NCI-H2081 (cell line): ENCODE data around the gene SLC66A3.

Experiments
- DNase-seq, 2 experiments: peaks; one replicate each; lab custom pipeline; 2025; lab: John Stamatoyannopoulos, UW

The SLC66A3 gene

DNA sequence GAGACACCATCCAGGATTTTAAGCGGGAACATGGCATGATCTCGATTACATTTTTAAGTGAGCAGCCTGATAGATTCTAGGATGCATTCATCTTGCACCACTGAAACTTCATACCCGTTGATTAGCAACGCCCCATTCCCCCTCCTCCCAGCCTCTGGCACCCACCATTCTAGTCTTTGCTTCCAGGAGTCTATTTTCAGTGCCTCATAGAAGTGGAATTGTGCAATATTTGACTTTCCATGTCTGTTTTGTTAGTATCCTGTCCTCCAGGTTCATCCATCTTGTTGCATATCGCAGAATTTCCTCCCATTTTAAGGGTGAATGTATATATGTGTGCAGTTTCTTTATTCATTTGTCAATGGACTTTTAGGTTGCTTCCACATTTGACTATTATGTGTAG lies 20.9 kb upstream of the SLC66A3 start:
- DNase-seq: no peak

DNA sequence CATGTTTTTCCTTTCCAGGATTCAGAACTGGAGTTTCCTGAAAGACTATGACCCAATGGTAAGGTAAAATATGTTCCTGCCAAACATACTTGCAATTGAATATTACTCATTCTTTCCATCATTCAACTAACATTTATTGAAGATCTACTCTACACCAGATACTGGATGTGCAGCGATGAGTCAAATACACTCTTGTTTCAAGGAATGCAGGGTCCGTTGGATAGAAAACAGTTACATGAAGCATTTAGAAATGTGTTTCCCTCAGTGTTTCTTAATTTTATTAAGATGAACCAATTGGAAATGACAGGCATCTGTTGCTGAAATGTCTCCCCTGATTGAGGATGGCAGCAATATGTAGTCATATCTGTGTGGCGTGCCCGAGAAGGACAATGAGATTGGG lies 14.8 kb upstream of the SLC66A3 start:
- no peak for DNase-seq

DNA sequence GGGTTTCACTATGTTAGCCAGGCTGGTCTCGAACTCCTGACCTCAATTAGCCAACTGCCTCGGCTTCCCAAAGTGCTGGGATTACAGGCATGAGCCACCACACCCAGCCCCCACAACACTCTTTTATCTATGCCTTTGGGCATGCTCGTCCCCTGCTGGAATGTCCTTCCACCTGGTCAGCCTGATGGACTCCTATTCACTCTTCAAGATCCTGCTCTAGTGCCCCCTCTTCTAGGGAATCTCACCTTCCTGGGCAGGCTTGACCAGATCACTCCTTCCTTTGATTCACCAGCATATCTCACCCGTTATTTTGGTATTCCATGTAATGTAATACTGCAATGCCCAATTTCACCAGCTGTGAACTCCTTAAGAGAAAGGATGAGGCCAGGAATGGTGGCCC lies 13.9 kb upstream of the SLC66A3 start:
- no peak for DNase-seq

DNA sequence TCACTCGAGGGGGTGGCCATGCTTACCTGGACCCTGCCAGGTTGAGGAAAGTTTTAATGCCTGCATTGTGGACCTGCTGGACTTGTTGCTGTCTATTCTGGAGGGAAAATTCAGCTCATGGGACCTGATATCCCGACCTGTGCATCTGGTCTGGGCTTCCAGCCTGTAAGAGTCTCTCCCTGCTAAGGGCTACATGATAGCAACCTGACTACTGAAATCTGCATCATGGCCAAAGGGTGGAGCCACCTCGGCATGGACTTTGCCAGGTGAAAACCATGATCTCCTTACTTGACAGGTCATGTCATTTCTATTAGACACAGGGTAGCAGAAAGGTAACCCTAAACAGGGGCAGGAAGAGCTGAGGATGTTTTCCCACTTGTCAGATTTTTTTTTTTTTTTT lies 12.9 kb upstream of the SLC66A3 start:
- no peak for DNase-seq

DNA sequence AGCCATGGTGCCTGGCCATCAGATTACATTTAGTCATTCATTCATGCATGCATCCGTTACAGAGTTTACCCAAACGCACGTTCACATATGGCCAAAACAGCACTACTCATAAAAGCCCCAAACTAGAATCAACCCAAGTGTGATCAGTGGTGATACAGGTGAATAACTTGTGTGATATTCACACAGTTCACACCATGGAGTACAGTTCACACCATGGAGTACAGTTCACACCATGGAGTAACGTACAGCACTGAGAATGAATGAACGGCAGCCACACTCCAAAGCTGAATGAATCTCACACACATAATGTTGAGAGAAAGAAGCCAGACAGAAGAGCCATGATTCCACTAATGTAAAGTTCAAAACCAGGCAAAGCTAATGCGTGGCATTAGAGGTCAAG lies 12.3 kb upstream of the SLC66A3 start:
- no peak for DNase-seq

DNA sequence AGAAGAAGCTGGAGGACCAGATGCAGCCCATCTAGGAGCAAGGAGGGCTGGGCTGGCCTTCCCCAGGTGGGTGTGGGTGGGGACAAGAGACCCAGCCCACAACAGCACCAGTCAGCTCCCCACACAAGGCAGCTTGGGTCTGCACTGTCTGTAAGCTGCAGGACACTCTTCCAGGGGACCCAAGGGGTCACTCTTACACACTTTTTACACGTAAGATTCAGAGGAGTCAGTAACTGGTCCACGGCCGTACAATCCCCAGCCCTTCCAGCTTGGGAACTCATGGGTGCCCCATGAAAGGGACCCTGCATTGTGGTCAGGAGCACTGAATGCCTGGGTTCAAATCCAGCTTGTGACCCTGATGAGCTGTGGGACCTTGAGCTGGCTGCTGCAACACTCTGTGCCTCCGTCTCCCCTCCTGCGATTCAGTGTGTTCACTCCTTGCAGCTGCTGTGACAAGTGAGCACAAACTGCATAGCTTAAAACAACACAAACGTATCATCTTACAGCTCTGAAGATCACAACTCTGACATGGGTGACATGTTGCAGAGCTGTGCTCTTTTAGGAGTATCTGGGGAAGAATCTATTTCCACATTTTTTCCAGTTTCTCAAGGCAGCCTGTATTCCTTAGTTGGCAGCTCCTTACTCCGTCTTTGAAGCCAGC lies 11.1 kb upstream of the SLC66A3 start:
- DNase-seq: no peak

DNA sequence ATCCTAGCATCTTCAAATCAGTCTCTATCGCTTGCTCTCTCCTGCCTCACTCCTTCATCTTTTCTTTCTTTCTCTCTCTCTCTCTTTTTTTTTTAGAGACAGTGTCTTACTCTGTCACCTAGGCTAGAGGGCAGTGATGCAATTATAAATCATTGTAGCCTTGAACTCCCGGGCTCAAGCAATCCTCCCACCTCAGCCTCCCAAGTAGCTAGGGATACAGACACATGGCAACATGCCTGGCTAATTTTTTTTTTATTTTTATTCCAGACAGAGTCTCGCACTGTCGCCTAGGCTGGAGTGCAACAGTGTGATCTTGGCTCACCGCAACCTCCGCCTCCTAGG lies 10.6 kb upstream of the SLC66A3 start:
- DNase-seq: no peak

DNA sequence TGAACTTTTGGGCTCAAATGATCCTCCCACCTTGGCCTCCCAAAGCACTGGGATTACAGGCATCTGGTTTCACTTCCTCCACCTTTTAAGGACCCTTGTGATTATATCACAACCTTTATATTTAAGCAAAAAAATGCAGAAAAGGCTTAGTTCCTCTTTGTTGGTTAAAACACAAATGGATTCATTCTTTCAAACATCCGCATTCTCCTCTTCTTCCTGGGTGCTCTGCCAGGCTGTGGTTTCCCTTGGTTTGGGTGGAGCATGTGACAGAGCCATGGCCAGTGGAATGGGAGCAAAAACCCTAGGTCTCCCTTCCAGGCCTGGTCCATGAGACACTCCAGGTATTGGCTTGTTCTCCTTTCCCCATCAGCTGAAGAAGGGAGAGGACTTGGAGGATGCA lies 9.9 kb upstream of the SLC66A3 start:
- no peak for DNase-seq

DNA sequence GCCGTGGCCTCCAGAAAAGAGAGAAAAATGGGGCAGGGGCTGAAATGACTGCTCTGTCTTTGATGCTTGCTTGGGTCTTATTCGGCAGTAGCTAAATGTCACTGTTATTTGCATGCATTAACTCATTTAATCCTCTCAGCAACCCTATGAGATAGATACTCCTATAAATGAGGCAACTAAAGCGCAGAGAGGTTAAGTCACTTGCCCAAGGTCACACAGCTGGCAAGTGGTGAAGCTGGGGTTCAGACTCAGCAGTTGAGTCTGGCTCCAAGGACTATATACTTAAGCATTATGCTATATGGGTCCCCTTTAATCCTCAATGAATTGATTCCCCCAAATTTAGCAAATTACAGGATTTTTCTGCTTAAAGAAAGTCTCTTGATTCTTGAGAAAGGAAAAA lies 9.2 kb upstream of the SLC66A3 start:
- no peak for DNase-seq

DNA sequence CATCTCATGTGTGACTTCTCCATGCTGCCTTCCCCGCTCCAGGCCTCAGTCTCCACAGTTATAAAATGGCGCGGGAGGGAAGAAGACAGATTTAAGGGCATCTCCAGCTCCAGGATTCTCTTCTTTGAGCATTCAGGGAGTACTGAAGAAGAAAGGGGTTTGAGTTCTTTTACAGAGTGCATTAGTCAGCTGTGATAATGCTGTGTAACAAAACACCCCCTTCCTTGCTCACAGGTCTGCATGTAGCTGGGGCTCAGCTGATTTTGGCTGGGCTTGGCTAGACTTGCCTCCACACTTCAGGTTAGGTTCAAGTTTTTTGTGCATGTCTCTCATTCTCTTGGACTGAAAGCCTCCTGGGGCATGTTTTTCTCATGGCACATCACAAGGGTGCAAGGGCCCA lies 8.0 kb upstream of the SLC66A3 start:
- DNase-seq: no peak

DNA sequence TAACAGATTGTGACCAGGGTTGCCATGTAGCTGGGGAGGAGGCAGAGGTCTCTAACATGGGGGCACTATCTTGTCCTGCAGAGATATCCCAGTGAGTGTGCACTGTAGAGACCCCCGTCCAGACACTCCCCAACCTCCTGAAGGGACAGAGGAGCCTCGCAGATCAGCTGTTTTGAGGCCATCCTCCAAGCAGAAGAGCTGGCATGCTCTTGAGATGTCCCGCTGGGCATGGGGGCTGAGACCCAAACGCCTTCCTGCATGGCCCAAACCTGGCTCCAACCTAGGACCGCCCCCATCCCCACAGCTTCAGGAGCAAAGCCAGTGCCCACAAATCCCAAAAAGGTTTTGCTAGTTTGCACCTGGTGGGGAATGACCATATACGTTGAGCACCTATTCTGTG lies 2.7 kb upstream of the SLC66A3 start:
- no peak for DNase-seq

DNA sequence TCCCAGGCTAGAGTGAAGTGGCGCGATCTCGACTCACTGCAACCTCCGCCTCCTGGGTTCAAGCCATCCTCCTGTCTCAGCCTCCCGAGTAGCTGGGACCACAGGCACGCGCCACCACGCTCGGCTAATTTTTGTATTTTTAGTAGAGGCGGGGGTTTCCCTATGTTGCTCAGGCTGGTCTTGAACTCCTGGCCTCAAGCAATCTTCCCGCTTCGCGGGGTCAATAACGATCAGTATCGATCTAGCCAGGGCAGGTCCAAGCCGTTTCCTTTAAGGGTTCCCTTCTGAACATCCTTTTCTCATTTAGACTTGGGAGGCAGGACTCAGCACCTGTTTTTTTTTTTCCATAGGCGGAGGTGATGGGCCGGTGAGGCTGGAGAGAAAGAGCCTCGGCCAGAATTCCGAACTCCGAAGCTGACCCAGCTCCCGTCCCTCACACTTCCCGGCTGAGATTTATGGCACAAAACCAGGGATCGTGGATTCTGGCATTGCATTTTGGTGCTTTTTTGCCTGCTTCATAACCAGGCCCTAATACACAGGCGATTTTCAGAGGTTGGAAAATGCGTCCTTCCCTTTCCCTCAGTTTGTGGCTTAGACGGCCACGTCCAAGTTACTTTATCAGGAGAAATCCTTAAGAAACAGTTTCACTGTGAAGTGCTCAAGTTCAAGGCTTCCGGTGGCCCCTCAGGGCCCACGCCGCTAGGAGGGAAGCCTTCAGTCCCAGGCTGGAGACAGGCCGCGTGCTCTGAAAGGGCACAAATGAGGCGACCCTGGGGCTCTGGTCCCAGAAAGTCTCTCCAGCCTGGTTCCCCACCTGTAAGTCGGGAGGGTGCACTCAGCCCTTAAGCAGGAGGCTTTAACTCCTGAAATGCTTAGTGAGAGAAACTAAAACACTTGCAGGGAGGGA lies 998 bp upstream of the SLC66A3 start:
- no peak for DNase-seq

DNA sequence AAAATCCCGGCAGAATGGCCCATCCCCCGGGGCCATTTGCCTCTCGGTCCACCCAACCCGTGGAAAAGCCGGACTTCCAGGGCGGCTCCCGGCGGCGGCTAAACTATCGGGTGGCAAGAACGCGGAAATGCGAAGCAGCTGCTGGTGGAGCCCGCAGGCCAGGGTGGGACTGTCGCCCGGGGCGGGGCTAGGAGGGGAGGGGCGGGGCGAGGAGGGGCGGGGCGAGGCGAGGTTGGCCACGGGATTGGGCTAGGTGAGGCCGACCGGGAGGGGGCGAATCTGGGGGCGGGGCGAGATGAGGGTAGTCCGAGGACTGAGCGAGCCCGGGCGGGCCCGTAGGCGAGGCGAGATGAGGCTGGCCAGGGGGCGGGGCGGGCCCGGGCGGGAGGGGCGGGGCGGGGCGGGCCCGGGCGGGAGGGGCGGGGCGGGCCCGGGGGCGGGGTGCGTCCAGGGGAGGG lies 315 bp upstream of the SLC66A3 start:
- peak; percentile 92 to 96 for DNase-seq

DNA sequence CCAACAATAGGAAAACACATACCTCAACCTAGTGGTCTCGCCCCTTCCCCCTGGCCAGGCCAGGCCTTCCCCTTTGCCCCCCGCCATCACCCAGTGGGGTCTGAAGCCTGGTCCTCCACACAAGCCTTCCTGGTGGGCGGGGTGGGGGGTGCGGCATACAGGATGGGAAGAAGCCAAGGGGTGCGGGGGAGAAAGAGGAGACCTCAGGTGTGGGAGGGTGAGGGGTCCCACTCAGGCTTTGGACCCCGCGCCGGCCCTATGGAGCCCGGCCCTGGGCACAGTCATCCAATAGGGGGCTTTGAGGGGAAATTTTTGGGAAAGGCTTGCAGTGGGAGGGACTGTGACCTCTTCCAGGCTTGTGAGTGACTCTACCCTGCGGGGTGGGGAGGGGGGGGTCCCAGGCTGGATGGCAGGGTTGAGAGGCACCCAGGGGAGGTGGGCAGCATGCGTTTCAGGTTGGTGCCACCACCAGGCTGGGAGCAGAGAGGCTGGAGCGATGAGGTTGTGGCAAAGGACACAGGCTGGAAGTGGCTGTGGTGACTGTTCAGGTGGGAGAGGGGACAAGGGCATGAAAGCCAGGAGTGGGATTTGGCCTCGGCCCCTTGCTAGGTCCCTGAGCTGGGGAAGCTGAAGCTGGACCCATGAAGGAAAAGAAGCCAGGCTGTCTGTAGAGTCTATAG lies 1.3 kb downstream of the SLC66A3 start:
- DNase-seq: no peak

DNA sequence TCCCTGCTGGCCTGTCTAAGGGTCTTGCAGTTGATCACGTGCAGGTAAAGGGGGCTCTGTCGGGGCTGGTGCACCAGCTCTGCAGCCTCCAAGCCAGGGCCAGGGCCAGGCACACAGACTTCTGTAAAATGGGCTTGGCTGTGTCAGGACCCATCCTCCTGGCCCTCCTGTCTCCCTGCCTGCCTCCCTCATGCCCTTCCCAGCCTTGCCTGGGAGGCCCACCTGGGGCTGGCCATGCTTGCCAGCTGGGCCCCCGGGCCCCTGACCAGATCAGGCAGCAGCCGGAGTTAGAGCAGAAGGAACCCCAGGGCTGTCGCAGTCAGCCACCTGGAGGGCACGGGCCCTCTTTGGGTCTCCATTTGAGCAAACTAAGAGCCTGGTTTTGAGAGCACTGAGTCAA lies 2.0 kb downstream of the SLC66A3 start:
- DNase-seq: no peak

DNA sequence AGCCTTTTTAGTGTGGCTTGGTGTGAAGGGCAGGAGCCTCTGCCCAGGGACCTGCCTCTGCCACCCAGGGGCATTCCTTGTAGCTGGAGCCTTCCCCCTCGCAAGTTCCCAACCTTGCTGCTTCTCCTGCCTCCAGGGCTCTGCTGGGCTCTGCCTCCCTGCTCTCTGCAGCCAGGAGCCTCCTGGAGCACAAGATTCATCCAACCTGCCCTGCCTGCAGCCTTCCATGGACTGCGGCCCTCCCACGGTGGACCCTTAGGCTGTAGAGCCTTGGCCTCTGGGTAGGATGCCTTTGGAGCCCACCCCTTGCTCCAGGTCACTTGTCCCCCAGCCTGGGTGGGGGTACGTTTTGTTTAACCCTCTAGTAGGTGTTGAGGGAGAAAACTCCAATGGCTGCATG lies 2.5 kb downstream of the SLC66A3 start:
- DNase-seq: no peak

DNA sequence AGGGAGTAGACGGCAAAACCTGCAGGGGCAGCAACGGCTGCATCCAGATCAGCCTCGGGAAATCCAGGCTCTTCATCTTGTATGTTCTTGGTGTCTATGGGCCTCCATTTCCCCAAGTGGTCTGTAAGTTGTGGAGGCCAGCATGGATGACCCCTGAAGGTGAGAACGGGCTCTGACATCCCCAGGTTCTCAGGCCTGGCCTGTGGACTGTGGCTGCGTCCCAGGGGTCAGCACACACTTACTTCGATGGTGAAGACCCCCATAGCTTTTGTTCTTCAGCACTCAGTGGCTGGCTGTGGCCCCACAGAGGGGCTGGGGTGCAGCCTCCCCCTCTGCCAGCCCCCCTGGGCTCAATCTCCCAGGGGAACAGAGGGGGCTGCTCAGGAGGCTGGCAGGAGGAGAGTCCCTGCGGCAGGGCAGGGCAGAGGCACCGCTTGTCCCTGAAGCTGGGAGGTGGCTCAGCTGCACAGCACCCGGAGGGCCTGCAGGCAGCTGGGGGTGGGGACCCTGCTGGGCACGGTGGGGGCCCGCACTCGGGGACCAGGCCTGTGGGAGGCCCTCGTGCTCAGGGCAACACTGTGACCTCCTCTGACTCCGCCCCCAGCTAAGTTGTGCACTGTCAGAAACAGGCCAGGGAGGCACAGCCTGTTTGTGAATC lies 3.8 kb downstream of the SLC66A3 start:
- no peak for DNase-seq

DNA sequence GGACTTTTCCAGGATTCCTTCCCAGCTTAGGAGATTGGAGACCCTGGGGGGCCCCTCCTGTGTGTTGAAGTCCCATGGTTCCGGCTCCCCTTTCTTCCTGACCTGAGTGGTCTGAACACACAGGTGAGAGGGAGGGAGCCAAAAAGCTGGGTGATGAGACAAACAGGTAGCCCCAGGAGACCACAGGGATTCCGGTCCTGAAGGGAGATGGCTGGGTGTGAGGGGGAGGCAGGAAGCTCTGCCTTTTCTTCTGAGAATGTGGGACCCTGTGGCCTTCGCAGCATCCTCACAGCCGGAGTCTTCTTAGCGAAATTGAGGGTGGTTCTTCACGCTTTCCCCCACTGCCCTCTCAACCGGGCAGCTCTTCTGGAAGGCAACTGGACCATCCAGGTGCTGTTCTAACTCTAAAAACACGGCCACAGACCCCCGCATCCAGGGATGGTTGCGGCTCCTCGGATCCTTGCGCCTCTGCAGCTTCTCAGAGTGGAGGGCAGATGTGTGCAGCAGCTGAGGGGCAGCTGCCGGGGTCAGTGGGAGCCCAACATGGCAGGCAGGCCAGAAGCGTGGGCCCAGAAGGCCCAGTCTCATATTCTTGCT lies 4.4 kb downstream of the SLC66A3 start:
- DNase-seq: no peak

DNA sequence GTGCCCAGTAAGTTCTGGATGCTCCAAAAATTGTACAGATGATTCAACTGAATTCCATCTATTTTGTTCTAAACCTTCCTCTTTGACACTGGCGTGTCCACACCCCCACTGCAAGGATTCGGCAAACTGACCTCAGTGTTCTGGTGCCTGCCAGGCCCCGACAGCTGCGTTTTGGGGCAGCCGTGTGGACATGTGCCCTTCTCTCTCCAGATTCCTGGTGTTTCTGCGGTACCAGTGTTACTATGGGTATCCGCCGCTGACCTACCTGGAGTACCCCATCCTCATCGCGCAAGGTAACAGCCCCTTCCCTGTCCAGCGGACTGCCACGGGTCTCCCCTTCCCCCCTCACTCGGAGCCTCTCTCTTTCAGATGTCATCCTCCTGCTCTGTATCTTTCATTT lies 5.0 kb downstream of the SLC66A3 start:
- DNase-seq: no peak

DNA sequence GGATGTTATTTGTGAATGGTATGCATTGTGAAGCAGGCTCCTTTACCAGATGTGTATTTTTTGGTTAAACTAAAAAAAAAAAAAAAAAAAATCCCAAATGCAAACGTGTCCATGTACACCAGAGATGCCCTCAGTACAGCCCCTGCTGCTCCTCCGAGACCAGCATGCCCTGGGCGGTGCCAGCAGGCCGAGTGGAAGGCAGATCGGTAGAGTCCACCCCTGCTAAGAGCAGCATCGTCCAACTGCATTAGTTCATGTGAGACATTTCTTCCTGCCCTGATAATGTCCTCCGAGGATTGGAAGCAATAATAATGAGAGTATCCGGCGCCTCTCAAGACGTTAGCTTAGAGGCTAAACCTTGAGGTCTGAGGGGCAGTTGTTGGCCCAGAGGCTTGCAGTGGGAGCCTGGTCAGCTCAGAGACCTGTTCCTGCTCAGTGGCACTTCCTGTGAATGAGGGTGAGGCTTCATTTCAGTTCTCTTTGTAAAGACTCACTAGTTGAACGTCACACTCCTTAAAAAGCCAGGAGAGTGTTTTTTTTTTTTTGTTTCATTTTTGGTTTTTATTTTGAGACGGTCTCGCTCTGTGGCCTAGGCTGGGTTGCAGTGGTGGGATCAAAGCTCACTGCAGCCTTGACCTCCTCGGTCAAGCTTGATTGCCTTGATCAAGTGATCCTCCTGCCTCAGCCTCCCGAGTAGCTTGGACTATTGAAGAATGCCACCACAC lies 5.6 kb downstream of the SLC66A3 start:
- DNase-seq: no peak

DNA sequence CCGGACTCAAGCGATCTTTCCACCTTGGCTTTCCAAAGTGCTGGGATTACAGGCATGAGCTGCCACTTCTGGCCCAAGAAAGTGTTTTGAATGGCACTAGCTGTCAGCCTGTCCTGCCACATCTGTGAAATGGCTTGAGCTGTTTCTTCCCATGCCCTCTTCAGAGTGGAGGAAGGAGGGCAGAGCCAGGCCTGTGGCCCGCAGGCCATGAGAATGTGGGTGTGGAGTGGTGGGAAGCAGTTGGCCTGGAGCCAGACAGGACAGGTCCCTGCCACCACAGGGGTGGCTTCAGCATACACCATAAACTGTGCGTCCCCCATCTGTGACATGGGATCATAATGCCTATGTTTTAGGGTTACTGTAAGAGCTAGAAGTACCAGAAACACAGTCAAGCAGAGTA lies 6.5 kb downstream of the SLC66A3 start:
- DNase-seq: no peak
